Measurements from ENCODE around the gene DMBT1.

DMBT1 gene

GRCh38 chr10:122560279-122560804, at the start of gene DMBT1:
TSS of gene DMBT1 (plus strand) at chr10:122560754. CDS start at chr10:122560771, 17 bp downstream.
- DNase-seq = no peak

- DNase-seq = no peak
Observed at GRCh38 chr10:122513053-122513452, 47.5 kb upstream of the DMBT1 start.

- DNase-seq = no peak
Observed at GRCh38 chr10:122514045-122514840, 46.3 kb upstream of the DMBT1 start.

- DNase-seq = no peak
Observed at GRCh38 chr10:122515022-122515424, 45.5 kb upstream of the DMBT1 start.

GRCh38 chr10:122515588-122516231, 44.8 kb upstream of the DMBT1 start:
- no peak for DNase-seq

- DNase-seq = no peak
Observed at GRCh38 chr10:122516734-122517133, 43.8 kb upstream of the DMBT1 start.

GRCh38 chr10:122519144-122519543, 41.4 kb upstream of the DMBT1 start:
- DNase-seq = no peak

GRCh38 chr10:122519873-122520272, 40.7 kb upstream of the DMBT1 start:
- no peak for DNase-seq

GRCh38 chr10:122521011-122521410, 39.5 kb upstream of the DMBT1 start:
- DNase-seq = no peak

- DNase-seq = no peak
Observed at GRCh38 chr10:122524811-122525210, 35.7 kb upstream of the DMBT1 start.

GRCh38 chr10:122525788-122526187, 34.8 kb upstream of the DMBT1 start:
- no peak for DNase-seq

GRCh38 chr10:122526892-122527291, 33.7 kb upstream of the DMBT1 start:
- DNase-seq = no peak

- DNase-seq = no peak
Observed at GRCh38 chr10:122530177-122530576, 30.4 kb upstream of the DMBT1 start.

- DNase-seq = no peak
Observed at GRCh38 chr10:122531261-122531660, 29.3 kb upstream of the DMBT1 start.

- DNase-seq = no peak
Observed at GRCh38 chr10:122531939-122532338, 28.6 kb upstream of the DMBT1 start.

- no peak for DNase-seq
Observed at GRCh38 chr10:122532601-122533296, 27.8 kb upstream of the DMBT1 start.

- DNase-seq = no peak
Observed at GRCh38 chr10:122537545-122537944, 23.0 kb upstream of the DMBT1 start.

GRCh38 chr10:122541541-122542002, 19.0 kb upstream of the DMBT1 start:
- DNase-seq = no peak

- no peak for DNase-seq
Observed at GRCh38 chr10:122543676-122544445, 16.7 kb upstream of the DMBT1 start.

- DNase-seq = no peak
Observed at GRCh38 chr10:122544493-122544892, 16.1 kb upstream of the DMBT1 start.

- DNase-seq = no peak
Observed at GRCh38 chr10:122546242-122546641, 14.3 kb upstream of the DMBT1 start.

GRCh38 chr10:122548407-122549085, 12.0 kb upstream of the DMBT1 start:
- DNase-seq = no peak
